PC-9 (cell line): ENCODE results near the gene DPF1. TPM values are rescaled to one million over a fixed set of nuclear protein-coding genes. Genes with fewer than 3 reads are reported as not detected.
A peak's percentile ranks its signal among the peaks of the same experiment; 100 is the strongest.

ENCODE experiments used
- BruUV-seq: library from RNA; stranded (reverse); fragments of 400-500 nt; replicated peaks from 2 replicates; lab custom pipeline; 2021; lab: Mats Ljungman, UMichigan
- CTCF ChIA-PET: fragments of 300-600 bp; sonication (Branson Sonifier 250); formaldehyde crosslinking; loops from one replicate; lab custom pipeline; 2022; ENCODE audit warnings: antibody characterized with exemption; lab: Charles Lee
- POLR2A ChIA-PET: fragments of 300-600 bp; sonication (Branson Sonifier 250); formaldehyde crosslinking; loops from one replicate; lab custom pipeline; 2022; ENCODE audit warnings: antibody characterized with exemption; ENCODE audit not compliant: unreplicated experiment; lab: Charles Lee
- DNase-seq, 2 experiments: peaks; one replicate each; pipeline versions ENCODE4 v3.0.0 to v3.0.0-alpha.2; 2015 to 2022; ENCODE audit warnings: mixed read lengths in 1 of 2
- H2AFZ ChIP-seq: fragments of 200-600 bp; sonication (generic); 2 replicates; pipeline ENCODE4 v1.8.1; 2017; ENCODE audit warnings: antibody characterized with exemption
- H3F3A ChIP-seq: fragments of 200-600 bp; sonication (generic); 2 replicates; pipeline ENCODE4 v1.8.1; 2017; ENCODE audit warnings: antibody characterized with exemption, mild to moderate bottlenecking, low read depth; ENCODE audit not compliant: insufficient read depth
- H3K27ac ChIP-seq: fragments of 200-600 bp; sonication (generic); 2 replicates; pipeline ENCODE4 v1.6.1; 2016; ENCODE audit warnings: mixed run types
- H3K27me3 ChIP-seq: fragments of 200-600 bp; sonication (generic); 2 replicates; pipeline ENCODE4 v1.6.1; 2016; ENCODE audit warnings: low read depth, mixed run types; ENCODE audit not compliant: insufficient read depth
- H3K36me3 ChIP-seq: fragments of 200-600 bp; sonication (generic); 2 replicates; pipeline ENCODE4 v1.6.1; 2016; ENCODE audit warnings: low read depth, mixed run types
- H3K4me1 ChIP-seq: fragments of 200-600 bp; sonication (generic); replicated peaks from 2 replicates; pipeline ENCODE4 v1.6.1; 2016; ENCODE audit warnings: mixed run types; ENCODE audit not compliant: insufficient read depth
- H3K4me2 ChIP-seq: fragments of 200-600 bp; sonication (generic); 2 replicates; pipeline ENCODE4 v1.6.1; 2017; ENCODE audit warnings: mixed run types
- H3K4me3 ChIP-seq: fragments of 200-600 bp; sonication (generic); 2 replicates; pipeline ENCODE4 v1.6.1; 2016; ENCODE audit warnings: mixed run types
- H3K79me2 ChIP-seq: fragments of 200-600 bp; sonication (generic); 2 replicates; pipeline ENCODE4 v1.6.1; 2017; ENCODE audit warnings: low read depth, mixed run types
- H3K9me2 ChIP-seq: fragments of 200-600 bp; sonication (generic); 2 replicates; pipeline ENCODE4 v1.8.1; 2017; ENCODE audit warnings: mild to moderate bottlenecking; ENCODE audit not compliant: insufficient read depth
- H3K9me3 ChIP-seq: fragments of 200-600 bp; sonication (generic); 2 replicates; pipeline ENCODE4 v1.8.1; 2016; ENCODE audit warnings: low read depth; ENCODE audit not compliant: insufficient read depth
- H4K20me1 ChIP-seq: fragments of 200-600 bp; sonication (generic); 2 replicates; pipeline ENCODE4 v1.8.1; 2017; ENCODE audit not compliant: insufficient read depth
- CTCF ChIP-seq: fragments of 200-600 bp; sonication (generic); conservative IDR thresholded peaks from 2 replicates; pipeline ENCODE4 v1.6.1; 2017; ENCODE audit warnings: mixed run types, antibody characterized with exemption, mild to moderate bottlenecking, moderate library complexity
- EZH2 ChIP-seq: fragments of 200-600 bp; sonication (generic); IDR thresholded peaks from 2 replicates; pipeline ENCODE4 v1.8.0; 2017; ENCODE audit warnings: antibody characterized with exemption, low read depth
- intact Hi-C: fragments of 100-400 bp; cut with micrococcal nuclease; formaldehyde crosslinking; loops from one replicate; pipeline ENCODE4 v1.10.0; 2022; ENCODE audit not compliant: unreplicated experiment
- total RNA-seq: library from RNA; stranded (reverse); gene quantifications from 2 replicates; pipeline ENCODE4 v1.2.3, GENCODE V29; 2021

DPF1 gene
- total RNA-seq, 1 experiment from 2014 or later = 0.81 TPM

GRCh38 chr19:38239816-38240215, 15.8 kb upstream of the DPF1 start:
- H3K27me3 ChIP-seq = no peaks in the 10 kb centered on the region
- no peak overlapping the region for H3K27ac ChIP-seq
- no peaks in the 10 kb centered on the region for H3K9me2 ChIP-seq
- TF ChIP-seq EZH2 (no peak), CTCF (no peak)
- H3F3A ChIP-seq = no peaks in the 10 kb centered on the region
- ChIA-PET CTCF (interaction anchor here (0.6 kb wide), 1 partner anchor 148 kb away, joined by 8 read pairs; no protein-coding TSS in a partner anchor), POLR2A (no interaction called here)
- H3K9me3 ChIP-seq = no peaks in the 10 kb centered on the region
- H3K4me1 ChIP-seq = no peaks in the 10 kb centered on the region
- no peak overlapping the region for H3K4me3 ChIP-seq
- intact Hi-C loops = loop anchor here (5.0 to 10.0 kb wide), 2 partner anchors 77 to 395 kb away; partner anchors contain the start of genes KCNK6 and YIF1B
- no peak overlapping the region for H3K4me2 ChIP-seq
- no peaks in the 10 kb centered on the region for H4K20me1 ChIP-seq
- DNase-seq = no peak
- no peak overlapping the region for H2AFZ ChIP-seq
- H3K36me3 ChIP-seq = no peaks in the 10 kb centered on the region
- H3K79me2 ChIP-seq = no peaks in the 10 kb centered on the region
- BruUV-seq = no TSS peak

- Histone ChIP-seq H3K79me2 (no peaks in the 10 kb centered on the region), H3K4me3 (no peak overlapping the region), H3K9me3 (no peaks in the 10 kb centered on the region), H3K4me2 (no peak overlapping the region), H4K20me1 (no peaks in the 10 kb centered on the region), H3K36me3 (no peaks in the 10 kb centered on the region), H3K27me3 (no peaks in the 10 kb centered on the region), H2AFZ (no peak overlapping the region), H3K4me1 (no peaks in the 10 kb centered on the region), H3K27ac (no peak overlapping the region), H3F3A (peaks cover 11% of the 10 kb centered on the region), H3K9me2 (no peaks in the 10 kb centered on the region)
- TF ChIP-seq CTCF (no peak), EZH2 (no peak)
- CTCF ChIA-PET = interaction anchor here (0.5 to 1.0 kb wide), 2 partner anchors 168 to 399 kb away, joined by 3 to 5 read pairs; no protein-coding TSS in a partner anchor
- BruUV-seq = no TSS peak
- POLR2A ChIA-PET = no interaction called here
- DNase-seq = no peak
- intact Hi-C loops = loop anchor here (5.0 to 10.0 kb wide), 3 partner anchors 153 to 400 kb away; partner anchors contain the start of genes FAM98C, GGN and SPRED3
Observed at GRCh38 chr19:38234615-38235014, 10.6 kb upstream of the DPF1 start.

- Histone ChIP-seq H3K27ac (no peak overlapping the region), H3K9me3 (no peaks in the 10 kb centered on the region), H3F3A (peaks cover 11% of the 10 kb centered on the region), H3K79me2 (no peaks in the 10 kb centered on the region), H2AFZ (no peak overlapping the region), H3K4me2 (no peak overlapping the region), H3K4me1 (0 out of 2 replicates have a peak, but pooled peaks cover 5% of the 10 kb centered on the region), H3K27me3 (peaks cover 4% of the 10 kb centered on the region; the same call in 1 of the 2 replicates), H3K4me3 (no peak overlapping the region), H3K9me2 (no peaks in the 10 kb centered on the region), H4K20me1 (no peaks in the 10 kb centered on the region), H3K36me3 (no peaks in the 10 kb centered on the region)
- intact Hi-C loops = loop anchor here (1.0 to 10.0 kb wide), 5 partner anchors 102 to 401 kb away; partner anchors contain the start of genes CATSPERG, FAM98C, GGN and SPRED3
- BruUV-seq = no TSS peak
- DNase-seq = peak; percentile 56 to 81
- TF ChIP-seq EZH2 (no peak), CTCF (peak; percentile 88)
- ChIA-PET POLR2A (no interaction called here), CTCF (interaction anchor here (0.6 to 1.0 kb wide), 2 partner anchors 70 to 169 kb away, joined by 3 to 5 read pairs; partner anchors contain the start of gene C19orf33)
Observed at GRCh38 chr19:38233740-38234251, 9.8 kb upstream of the DPF1 start.
